Mucosa of gallbladder (tissue), 1 donor: ENCODE measurements around the gene LCE3C. TPM values are rescaled to one million over a fixed set of nuclear protein-coding genes. Genes with fewer than 3 reads are reported as not detected.
"Not testable (repeated sequence)": the region's sequence is repeated elsewhere in the genome, so short reads cannot be mapped to it uniquely, and the experiment has no call there.

Experiments used
- DNase-seq: peaks from one replicate; pipeline ENCODE4 v3.0.0-alpha.2; 2020; ENCODE audit warnings: low spot score
- total RNA-seq: library from RNA; stranded (reverse); gene quantifications from one replicate; pipeline ENCODE4 v1.2.1, GENCODE V29; 2021
- donor health status: DM: no; HTN: no; CAD: no.

The LCE3C gene, protein sequence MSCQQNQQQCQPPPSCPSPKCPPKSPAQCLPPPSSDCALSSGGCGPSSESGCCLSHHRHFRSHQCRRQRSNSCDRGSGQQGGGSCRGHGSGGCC
- not detected for total RNA-seq

DNA sequence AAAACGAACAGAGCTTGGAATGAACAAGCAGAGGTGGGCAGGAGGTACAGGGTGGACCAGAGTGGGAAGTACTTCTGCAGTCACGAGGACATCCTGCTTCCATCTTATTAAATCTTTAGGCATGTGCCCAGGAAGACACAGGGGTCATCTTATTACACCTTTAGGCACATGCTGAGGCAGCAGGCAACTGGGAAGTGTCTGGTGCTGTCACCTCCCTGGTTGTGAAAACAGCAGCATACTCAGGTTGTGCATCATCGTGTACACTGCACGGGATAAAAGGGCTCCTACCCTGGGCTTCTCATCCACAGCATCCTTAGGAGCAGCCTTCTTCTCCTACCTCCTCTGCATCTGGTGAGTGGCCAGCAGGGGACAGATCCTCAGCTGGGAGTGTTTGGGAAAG is at the start of gene LCE3C:
LCE3C (plus strand) TSS at position 301 of the 400 bp plus-strand sequence. CDS start 498 bp downstream, outside the sequence.
- no peak for DNase-seq

DNA sequence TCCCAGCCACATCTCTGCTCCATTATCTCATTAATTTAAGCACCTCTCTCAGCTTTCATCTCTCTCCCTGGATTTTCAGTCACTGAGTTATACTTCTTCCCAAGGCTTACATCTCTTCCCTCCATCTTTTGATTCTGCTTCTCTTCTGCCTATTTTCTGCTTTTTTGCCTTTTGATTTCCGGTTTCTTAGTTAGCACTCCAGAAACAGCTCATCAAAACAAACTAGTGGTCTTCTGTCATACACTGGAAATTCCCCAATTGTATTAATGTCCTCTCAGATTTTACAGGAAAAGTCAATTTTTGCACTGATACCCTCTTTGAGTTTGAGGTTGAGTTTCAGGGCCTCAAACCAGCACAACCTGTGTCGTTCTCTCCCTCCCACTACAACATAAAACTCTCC is 34.9 kb upstream of the LCE3C start:
- DNase-seq: no peak

DNA sequence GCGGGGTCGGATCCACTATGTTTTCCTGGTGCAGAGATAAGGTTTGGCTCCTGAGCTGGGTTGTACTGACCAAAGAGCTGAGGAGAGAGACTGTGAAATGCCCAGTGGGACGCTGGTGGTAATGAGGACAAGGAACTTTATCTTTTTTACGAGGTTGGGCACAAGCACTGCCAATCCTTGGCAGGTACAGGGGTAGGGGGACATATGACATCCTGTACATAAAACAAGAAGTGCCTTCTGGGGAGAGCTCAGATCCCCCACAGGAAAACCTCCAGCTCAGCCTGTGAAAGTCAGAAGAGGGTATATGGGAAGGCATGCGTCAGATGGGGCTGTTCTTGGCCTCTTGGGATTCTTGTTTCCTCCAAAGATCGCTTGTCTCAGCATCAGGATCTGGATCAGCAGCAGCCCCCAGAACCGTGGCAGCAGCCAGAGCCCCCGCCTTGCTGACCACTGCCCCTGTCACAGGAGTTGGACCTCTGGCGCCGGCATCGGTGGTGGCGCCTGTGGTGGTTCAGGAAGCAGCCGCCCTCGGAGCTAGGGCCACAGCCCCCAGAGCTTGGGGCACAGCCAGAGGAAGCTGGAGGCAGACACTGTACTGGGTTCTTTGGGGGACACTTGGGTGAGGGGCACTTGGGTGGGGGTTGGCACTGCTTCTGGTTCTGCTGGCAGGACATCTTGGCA is 34.4 kb upstream of the LCE3C start:
- no peak for DNase-seq

DNA sequence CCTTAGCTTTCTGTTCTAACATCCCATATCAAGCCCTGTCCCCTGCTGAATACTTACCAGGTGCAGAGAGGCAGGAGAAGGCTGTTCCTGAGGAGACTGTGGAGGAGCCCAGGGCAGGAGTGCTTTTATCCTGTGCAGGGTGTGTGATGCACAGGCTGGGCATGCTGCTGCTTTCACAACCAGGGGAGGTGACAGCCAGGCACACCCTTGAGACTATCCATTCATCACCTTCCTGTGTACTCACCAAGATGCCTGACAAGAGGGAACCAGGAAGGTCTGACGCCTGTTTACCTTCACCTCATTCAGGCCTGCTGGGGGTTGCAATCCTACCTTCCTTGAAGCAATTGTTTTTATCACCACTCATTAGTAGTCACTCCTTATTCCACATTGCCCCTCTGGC is 33.4 kb upstream of the LCE3C start, which contains the start of gene LCE3E:
LCE3E (minus strand) TSS at position 100 of the 400 bp plus-strand sequence. CDS start 572 bp downstream, outside the sequence.
- no peak for DNase-seq

DNA sequence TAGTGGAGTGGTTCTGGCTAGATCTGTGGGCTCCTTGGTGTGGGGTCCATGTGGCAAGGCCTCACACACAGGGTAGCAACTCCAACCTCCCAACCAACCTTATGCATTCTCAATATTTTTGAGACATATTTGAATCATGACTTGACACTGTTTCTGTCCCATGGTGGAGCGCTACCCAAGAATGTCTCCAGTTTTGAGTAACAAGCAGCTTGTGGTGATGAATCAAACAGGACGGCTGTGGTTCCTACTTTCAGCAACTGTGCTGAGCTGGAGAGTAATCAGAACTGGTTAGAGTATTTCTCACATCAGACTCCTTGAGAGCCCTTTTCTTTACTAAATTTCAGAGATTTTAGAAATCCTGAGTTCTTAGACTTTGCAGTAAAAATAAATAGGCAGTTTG is 22.9 kb upstream of the LCE3C start:
- no peak for DNase-seq

DNA sequence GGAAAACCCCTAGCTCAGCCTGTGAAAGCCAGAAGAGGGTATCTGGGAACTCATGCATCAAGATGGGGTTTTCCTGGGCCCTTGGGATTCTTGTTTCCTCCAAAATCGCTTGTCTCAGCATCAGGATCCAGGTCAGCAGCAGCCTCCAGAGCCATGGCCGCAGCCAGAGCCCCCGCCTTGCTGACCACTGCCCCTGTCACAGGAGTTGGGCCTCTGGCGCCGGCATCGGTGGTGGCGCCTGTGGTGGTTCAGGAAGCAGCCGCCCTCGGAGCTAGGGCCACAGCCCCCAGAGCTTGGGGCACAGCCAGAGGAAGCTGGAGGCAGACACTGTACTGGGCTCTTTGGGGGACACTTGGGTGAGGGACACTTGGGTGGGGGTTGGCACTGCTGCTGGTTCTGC is 20.5 kb upstream of the LCE3C start:
- DNase-seq: not testable (repeated sequence)

DNA sequence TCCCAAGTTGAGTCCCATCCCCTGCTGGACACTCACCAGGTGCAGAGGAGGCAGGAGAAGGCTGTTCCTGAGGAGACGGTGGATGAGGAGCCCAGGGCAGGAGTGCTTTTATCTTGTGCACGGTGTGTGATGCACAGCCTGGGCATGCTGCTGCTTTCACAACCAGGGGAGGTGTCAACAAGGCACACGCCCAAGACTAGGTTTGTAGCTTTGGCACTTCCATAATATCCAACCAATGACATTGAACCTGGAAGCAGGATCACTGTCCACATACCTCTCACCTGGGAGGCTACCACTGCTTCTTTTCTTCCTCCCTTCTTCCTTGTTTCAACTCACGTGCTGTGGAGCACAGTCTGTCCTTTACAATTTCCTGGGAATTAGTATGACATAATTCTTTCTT is 19.6 kb upstream of the LCE3C start, which contains the start of gene LCE3D:
LCE3D (minus strand) TSS at position 84 of the 400 bp plus-strand sequence. CDS start 580 bp downstream, outside the sequence.
- no peak for DNase-seq

DNA sequence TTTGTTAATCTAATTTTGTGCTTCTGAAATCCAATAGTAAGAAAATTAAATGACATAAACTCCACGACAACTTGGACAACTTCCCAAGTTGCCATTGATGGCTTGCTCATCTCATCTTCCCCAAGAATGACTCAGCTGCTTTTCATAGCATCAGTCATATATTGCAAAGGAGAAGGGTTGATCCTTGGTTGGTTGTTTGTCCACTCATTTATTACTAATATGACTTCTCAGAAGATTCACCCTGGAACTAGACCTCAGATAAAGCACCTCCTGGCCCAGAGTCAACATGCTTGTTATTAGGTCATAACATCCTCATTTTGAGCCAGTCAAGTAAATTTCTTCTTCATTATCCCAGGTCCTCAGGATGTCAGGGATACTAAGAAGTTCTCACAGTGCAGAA is 17.4 kb upstream of the LCE3C start:
- DNase-seq: no peak

DNA sequence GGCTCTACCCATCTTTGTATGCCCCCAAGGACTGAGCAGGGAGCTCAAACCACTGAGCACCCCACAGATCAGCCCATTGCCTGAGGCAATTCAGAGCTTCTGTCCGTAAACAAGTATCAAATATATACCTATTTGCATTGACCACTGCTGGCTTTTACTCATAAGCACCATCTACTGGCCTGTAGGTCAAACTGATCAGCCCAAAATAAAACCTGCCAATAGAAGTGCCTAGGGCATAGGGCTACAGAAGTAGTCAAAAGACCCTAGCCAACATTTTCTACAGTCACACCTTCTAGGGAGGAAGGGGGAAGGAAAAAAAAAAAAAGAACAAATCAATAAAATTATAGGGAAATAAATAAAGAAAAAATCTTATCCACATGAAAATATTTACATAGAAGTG is 14.4 kb upstream of the LCE3C start:
- no peak for DNase-seq

DNA sequence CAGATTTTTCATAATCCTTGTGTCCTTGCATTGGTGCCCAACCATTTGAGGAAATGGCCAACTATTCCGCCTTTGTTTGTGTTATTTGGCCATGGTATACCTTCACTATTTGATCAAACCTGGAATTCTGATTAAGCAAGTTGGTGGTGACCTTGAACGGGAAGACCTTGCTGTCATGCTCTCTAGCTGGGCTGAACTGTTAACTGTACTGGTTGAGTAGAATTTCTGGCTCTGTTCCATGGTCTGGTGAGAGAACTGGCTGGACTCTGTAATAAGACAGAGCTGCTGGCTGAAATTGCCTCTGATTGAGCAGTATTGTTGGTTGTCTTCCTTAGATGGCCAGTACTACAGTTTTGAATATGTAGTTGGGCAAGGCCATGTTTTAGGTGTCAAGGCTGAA is 3.0 kb upstream of the LCE3C start:
- no peak for DNase-seq

DNA sequence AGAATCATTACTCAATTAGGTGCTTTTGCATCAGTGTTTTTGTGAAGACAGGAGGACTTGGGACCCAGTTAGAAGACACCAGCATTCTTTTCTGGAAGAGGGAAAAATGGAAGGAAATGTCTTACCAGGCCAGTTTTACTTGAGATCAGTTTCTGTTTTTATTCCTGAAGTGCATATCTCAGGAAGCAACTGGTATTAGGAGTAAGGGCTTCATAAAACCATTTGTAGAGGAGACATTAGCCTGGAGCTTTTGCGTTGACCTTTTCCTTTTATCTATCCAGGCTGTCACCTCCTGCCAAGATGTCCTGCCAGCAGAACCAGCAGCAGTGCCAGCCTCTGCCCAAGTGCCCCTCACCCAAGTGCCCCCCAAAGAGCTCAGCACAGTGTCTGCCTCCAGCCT is 13.5 kb downstream of the LCE3C start, which contains the start of gene LCE3B:
LCE3B (plus strand) TSS at position 301 of the 400 bp plus-strand sequence; CDS start at position 301, 0 bp downstream.
- no peak for DNase-seq

DNA sequence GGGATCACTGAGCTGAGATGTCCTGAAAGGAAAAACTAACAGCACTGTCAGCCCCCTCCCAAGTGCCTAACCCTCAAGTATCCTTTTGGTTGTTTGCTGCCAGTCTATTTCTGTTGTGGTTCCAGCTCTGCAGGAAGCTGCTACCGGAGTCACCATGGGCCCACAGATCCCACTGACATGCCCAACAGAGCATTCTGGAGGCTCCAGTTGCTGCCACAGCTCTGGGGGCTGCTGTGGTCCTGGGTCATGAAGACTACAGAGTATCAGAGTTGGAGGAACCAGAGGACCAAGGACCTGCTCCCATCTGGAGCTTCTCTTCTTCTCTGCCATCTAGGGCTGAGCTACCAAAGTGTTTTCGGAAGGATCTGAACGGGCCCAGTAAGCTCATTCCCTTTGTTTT is 22.0 kb downstream of the LCE3C start:
- DNase-seq: no peak

DNA sequence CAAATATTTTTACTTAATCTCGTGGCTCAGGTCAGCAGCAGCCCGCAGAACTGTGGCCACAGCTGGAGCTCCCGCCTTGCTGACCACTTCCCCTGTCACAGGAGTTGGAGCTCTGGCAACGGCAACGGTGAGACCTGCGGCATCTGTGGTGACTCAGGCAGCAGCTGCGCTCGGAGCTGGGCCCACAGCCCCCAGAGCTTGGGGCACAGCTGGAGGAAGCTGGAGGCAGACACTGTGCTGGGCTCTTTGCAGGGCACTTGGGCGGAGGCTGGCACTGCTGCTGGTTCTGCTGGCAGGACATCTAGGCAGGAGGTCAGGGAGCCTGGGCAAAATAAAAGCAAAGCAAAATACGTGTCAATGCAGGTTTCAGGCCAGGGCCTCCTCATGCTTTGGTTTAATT is 22.8 kb downstream of the LCE3C start, which contains the start of gene LCE3A:
LCE3A (minus strand) TSS at position 301 of the 400 bp plus-strand sequence; CDS start at position 301, 0 bp downstream.
- no peak for DNase-seq

DNA sequence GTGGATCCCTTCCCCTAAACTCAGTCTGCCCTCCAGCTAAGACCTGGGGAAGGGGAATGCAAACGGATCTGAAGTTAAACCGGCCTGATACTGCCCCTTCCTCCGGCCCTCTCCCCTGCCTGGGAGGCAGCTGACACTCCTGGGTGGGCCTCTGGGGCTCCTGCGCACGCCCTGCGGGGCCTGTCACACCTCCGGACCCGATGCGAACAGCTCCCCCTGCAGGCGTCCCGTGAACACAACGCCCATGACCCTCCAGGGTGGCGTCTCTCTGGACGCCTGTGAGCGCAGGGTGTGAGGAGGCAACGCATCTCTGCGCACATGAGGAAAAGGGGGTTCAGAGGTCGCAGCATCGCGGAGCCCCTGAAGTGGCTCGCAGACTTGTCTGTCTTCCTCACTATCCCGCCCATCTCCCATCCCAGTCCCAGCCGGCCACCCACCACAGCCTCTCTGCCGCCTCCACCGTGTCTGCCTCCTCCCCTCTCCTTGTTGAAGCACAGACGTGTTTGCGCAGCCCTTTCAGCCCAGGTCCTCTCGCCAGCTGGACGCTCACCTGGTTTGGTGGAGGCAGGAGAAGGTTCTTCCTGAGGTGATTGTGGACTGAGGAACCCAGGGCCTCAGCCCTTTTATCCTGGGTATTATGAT is 23.3 kb downstream of the LCE3C start:
- no peak for DNase-seq

DNA sequence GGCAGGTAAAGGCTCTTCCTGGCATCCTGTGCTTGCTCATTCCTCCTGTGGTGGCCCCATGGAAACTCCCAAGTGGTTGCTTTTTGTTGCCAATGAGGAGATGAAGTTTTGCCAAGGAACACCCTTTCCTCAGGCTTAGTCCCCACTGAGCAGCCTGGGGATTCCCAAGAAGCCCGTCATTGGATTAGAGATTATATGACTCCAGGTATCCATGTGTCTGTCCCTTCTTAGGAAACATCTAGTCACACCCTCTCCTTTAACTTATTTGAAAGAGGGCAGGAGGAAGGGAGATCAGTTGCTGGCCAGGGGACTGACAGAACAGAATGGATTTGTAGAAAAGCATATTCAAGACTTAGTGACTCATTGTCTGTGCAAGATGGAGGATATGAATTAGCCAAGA is 26.7 kb downstream of the LCE3C start:
- DNase-seq: no peak

DNA sequence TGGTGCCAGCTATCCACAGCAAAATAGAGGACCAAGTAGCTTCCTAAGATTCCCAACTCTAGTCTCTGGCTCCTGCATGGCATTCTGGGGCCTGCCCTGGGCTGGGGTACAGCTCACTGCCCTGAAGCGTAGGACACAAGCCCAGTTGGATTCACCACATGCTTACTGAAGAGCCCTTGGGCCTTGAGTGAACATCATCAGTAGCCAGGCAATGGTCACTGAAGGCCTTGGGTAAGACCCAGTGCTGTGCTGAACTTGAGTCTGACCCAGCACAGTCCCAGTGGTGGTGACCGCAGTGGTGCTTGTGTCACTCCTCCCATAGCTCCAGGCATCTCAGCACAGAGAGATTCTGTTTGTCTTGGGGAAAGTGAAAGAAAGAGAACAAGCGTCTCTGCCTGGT is 30.6 kb downstream of the LCE3C start:
- no peak for DNase-seq

DNA sequence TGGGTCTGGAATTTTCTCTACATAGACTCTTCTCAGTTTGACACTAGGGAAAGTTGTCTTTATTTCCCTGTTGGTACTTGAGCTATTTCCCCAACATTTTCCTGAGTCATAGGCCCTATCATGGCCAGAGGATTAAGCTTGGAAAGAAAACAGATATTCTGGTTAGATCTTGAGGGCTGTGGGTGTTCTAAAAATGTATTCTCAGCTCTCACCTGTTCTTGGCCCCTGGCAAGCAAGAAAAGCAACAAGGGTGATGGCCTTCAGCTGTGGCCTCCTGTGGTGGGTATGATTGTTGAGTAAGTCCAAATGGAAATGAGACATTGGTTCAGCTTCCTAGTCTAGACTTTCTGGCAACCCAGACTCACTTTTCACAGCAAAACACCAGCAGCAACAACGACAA is 40.3 kb downstream of the LCE3C start:
- DNase-seq: no peak

DNA sequence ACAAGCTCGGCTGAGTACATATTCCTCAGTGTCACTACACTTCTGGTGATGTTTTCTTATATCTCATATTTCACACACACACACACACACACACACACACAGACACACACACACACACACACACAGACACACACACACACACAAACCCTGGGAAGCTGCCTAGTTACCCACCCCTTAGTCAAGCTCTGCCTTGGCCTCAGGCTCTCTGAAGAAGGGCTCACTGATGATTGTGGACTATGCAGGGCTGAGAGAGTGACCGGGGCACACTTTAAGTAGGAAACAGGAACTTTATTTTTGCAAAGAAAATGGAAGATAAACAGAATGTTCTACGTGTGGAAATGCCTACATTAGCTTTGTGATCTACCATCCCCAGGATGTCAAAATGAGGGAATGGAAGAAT is 43.9 kb downstream of the LCE3C start:
- no peak for DNase-seq

DNA sequence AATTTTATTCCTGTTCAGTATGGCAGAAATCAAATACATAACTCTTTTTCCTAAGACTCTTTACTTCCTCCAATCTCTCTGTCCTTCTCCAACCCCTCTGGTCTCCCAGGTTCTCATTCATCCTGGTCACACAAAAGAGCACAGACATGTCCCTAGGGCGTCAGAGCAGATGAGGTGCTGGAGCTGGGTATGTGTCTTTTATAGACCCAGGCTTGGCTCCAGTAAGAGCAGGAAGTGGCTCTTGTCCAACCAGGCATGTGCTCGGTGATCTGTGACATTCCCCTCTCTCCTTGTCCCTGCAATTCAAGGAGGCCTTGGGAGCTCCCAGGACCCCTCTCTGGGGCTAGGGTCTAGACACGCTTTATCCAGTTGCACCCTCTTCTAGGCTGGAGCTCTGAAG is 45.1 kb downstream of the LCE3C start:
- DNase-seq: no peak

DNA sequence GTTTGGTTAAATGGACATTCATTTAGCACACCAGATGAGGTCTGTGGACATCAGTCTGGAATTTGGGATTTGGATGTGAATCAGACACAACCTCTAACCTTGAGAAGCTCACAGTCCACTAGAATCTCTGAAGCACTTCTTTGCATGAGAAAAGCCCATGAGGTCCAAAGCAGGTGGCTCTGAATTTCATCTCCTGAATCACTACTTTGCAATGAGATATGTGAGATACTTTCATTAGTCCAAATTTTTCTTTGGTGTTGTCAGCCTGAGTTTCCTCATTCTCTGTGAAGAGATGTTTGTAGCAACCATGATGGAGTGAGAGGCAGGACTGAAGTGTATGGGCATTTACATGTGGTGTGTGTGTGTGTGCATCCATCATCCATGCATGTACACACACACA is 46.6 kb downstream of the LCE3C start:
- no peak for DNase-seq
